ENCODE data around the gene TMTC3.
"Not testable (repeated sequence)": the region's sequence is repeated elsewhere in the genome, so short reads cannot be mapped to it uniquely, and the experiment has no call there.

Gene TMTC3

DNA sequence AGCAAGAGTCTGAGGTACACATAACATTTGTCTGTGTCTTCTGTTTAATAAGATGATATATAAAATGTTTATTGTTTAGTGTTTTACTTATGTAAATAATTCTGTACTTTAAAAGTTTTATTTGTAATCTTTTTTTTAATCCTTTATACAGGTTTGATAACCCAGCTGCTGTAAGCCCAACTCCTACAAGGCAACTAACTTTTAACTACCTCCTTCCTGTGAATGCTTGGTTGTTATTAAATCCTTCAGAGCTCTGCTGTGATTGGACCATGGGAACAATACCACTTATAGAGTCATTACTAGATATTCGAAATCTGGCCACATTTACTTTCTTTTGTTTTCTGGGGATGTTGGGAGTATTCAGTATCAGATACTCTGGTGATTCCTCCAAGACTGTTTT, 24.1 kb downstream of the TMTC3 start:
- no peak for DNase-seq (ENCODE audit: low read depth)

DNA sequence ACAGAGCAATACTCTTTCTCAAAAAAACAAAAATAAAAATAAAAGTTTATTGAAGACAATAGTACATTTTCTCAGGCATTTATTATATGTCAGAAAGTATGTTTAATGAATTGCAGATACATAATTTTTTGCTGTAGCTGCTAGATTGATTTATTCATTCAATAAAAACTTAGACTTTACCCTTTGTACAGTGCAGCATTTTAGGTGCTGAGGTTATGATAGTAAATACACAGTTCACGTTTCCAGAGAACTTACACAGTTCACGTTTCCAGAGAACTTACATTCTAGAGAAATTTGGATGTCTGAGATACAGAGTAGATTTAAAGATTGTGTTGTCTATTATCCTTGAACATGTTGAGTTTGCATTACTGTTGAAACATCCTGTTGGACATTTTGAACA, 25.3 kb downstream of the TMTC3 start:
- no peak for DNase-seq (ENCODE audit: low read depth)

DNA sequence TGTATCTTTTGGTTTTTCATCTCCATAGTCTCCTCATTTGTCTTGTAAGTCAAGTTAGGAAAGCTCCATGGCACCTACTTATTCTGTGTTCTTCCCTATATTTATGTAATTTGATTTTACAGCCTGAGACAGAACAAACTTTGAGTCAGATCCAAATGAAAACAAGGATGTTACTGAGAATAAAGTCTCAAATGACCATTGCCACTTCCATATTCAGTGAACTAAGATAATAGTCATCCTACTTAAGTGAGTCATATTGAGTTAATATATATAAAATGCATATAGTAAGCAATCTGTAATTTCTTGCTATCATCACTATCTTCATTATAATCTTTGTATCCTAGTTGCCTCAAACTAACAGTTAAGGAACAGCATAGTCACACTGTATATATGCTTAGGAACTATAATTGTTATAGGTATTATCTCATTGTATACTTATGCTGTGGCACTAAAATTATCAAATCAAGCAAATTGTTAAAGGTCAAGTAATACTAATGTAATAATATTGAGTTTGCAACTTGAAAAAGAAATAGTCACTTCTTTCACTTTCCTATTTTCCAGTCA, 30.8 kb downstream of the TMTC3 start:
- DNase-seq (ENCODE audit: low read depth) = no peak

DNA sequence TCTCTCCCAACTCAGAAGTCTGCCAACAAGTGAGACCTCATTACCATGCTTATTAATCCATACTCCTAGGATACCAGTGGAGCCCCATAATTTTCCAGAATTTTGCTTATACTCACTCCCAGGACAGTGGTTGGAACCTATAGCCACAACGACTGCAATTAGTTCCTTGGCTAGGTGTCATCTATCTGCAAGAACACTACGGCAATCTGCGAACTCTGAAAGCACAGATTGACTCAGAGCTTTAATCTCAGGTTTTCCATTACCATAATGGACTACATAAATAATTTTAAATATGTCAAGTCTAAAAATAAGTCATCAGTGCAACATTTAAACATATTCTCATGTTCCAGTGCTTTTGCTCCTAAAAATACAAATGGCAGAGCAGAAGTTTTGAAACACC, 33.4 kb downstream of the TMTC3 start:
- no peak for DNase-seq (ENCODE audit: low read depth)

DNA sequence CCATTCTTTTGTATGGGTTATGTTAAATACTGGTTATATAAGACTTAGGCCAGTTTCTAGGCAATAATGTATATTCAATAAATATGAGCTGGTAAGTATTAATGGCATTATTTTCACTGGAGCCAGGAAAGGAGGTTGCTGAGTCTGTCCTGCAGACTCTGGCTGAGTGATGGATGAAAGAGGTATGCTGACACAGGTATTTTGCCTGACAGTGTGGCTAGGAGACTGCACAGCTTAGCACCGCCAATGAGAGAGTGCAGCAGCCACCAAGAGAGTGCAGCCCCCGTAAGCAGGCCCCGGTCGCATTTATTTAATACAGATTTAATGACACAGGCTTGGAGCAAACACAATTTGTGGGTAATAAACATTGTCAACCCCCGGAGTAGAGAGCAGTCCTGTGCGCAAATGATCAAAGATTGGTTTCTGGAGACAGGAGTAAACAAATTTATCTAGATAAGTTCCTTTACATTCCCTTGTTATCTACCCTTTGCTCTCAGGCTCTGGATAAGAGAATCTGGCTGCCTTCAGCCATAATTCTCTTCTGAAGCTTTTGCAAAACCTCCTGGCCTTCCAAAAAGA, 37.4 kb downstream of the TMTC3 start:
- DNase-seq (ENCODE audit: low read depth) = no peak

DNA sequence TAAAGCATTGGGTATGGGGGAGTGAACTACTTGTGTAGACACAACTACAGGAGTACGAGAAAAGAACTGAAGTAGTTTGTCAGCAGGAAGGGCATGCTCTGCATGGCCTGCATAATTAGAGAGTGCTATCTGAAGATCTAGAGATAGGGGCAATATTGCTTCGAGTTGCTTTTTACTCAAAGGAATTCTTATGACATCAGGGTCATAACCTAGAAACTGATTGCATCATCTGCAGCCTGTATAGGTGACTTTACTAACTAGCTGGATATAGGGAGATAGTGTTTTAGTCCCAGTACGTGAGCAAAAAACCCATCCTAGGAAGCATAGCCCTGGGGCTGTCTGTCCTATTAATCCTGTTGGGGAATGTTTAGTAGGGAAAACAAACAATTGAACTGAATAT, 39.8 kb downstream of the TMTC3 start:
- no peak for DNase-seq (ENCODE audit: low read depth)

DNA sequence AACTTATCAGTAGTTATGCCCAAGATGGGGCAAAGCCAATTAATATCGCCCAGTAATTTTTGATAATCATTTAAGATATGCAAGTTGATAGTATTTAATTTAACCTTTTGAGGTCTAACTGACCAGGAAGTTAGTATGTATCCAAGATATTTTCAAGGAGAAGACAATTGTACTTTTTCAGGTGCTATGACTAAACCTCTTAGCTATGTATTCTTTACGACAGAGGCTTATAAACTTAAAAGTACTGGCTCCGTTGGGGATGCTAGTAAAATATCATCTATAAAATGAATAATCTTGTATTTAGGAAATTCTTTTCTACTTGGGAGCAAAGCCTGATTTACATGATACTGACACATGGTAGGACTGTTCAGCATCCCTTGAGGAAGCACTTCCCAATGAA, 40.3 kb downstream of the TMTC3 start:
- no peak for DNase-seq (ENCODE audit: low read depth)

DNA sequence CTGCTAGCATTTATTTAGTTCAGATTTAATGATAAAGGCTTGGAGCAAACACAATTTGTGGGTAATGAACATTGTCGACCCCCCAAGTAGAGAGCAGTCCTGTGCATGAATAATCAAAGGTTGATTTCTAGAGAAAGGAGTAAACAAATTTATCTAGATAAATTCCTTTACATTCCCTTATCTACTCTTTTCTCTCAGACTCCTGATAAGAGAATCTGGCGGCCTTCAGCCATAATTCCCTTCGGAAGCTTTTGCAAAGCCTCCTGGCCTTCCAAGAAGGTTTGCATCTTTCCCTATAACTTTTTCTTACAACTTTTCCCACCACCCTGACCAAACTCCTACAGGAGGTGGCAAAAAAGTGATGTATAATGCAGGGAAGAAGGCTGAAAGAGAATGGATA, 42.1 kb downstream of the TMTC3 start:
- no peak for DNase-seq (ENCODE audit: low read depth)

DNA sequence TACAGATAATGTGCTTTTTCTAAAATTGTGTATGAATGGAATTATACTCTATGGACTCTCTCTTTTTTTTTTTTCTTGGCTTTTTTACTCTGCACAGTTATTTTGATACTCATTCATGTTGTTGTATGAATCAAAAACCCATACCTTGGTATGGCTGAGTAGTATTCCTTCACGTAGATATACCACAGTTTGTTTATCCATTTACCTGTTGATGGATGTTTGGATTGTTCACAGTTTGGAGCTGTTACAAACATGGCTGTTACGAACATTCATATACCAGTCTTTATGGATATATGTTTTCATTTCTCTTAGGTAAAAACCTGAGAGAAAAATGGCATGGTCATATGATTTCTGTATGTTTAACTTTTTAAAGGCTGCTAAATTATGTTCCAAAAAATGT, 43.2 kb downstream of the TMTC3 start:
- DNase-seq (ENCODE audit: low read depth) = no peak

DNA sequence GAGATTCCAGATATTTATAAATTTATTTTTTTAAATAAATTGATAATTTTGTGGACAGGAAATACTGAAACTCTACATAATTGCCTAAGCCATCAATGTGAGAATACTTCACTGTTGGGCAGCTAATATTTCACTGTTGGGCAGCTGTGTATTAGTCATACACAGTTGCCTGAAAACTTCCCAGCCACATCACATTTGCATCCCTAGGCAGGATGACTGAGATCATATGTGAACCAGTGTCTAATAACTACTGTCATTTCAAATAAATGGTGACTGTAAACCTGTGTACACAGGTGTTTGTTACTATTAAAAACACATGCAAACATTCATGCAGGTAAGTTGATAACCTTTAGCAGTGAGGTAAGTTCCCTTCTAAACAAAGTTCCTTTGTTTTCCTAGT, 43.9 kb downstream of the TMTC3 start:
- no peak for DNase-seq (ENCODE audit: low read depth)

DNA sequence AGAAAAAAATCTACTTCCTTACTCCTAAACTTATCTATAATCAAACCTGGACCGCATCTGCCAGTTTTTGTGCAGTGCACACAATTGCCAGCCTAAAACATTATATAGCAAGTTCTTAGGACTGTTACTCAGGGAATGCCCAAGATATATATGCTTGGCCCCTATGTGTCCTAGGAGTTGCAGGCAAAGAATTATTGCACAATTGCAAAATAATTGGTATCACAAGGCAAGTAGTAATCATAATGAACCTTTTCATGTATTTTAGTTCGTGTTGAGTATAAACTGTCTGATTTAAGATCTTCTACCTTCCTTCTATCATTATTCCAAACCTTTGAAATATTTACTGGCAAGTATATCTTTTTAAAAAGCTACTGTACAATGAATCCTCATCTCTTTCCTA, 45.5 kb downstream of the TMTC3 start:
- no peak for DNase-seq (ENCODE audit: low read depth)

DNA sequence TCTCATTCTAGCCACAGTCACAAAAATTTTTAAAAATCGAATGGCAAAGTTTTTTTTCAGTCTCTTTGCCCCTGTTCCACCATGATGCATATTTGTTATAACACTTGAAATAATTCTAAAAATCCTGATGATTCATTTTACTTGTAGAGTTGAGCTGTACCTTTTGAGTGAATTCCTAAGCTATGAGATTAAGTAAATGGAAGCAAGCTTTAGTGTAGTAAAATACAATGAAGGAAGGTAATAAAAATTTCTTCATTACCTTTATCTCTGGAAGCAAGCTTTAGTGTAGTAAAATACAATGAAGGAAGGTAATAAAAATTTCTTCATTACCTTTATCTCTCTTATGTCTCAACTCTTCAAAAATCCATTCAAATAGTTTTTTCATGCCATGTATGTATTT, 46.1 kb downstream of the TMTC3 start:
- no peak for DNase-seq (ENCODE audit: low read depth)

DNA sequence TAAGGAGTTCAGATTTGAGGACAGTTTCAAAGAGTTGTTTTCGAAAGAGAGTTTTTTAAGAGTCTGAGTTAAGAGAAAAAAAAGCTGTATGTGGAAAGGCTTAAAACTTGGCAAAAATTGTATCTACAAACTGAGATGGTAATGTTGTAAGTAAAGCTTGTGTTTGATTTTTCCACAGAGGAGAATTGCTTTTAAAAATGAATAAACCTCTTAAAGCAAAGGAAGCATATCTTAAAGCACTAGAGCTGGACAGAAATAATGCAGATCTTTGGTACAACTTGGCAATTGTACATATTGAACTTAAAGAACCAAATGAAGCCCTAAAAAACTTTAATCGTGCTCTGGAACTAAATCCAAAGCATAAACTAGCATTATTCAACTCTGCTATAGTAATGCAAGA, 50.3 kb downstream of the TMTC3 start:
- DNase-seq (ENCODE audit: low read depth) = no peak

DNA sequence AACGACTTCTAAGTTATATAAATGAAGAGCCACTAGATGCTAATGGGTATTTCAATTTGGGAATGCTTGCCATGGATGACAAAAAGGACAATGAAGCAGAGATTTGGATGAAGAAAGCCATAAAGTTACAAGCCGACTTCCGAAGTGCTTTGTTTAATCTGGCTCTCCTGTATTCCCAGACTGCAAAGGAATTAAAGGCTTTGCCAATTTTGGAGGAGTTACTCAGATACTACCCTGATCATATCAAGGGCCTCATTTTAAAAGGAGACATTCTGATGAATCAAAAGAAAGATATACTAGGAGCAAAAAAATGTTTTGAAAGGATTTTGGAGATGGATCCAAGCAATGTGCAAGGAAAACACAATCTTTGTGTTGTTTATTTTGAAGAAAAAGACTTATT, 52.8 kb downstream of the TMTC3 start:
- no peak for DNase-seq (ENCODE audit: low read depth)

DNA sequence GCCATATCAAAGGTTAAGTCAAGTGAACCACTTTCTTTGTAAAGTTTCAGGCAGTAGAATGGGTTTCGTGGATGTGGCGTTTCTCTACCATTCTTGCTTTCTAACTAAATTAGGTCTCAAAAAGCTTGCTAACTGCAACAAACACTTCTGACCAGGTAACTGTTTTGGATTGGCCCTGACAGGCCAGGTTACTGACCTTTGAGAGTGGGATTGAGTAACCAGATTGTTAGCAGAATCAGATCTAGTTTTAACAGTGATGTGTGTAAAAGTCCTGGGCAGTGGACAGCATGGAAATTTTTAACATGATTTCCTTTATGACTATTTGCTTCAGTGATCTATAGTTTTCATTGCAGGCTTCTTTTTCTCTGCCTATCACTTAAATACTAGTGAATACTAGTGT, 57.9 kb downstream of the TMTC3 start:
- DNase-seq (ENCODE audit: low read depth) = no peak

DNA sequence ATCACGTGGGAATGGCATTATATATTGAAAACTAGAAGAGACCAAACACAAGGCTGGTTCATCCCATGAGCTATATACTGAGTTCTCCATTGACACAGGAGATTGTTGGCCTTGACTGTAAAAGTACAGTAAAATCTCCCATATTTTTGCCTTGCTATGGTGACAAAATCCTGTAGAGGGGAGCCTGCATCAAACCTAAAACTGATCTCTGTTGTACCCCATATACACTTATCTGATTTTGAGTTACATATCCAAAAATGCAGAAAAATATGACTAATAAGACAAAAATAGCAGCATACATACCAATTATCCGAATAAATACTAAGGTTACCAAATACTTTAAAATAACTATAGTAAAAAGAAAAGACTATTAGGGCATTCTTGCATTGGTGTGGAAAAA, 60.4 kb downstream of the TMTC3 start:
- no peak for DNase-seq (ENCODE audit: low read depth)

DNA sequence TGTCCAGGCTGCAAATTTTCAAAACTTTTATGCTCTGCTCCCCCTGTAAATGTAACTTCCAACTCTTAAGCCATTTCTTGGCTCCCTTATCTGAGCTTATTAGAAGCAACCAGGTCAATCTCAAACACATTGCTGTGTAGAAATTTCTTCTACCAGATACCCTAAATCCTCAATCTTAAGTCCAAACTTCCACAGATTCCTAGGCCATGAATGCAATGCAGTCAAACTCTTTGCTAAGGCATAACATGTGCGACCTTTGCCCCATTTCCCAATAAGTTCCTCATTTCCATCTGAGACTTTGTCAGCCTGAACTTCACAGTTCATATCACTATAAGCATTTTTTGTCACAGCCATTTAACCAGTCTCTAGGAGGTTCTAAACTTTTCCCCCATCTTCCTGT, 64.5 kb downstream of the TMTC3 start:
- no peak for DNase-seq (ENCODE audit: low read depth)

DNA sequence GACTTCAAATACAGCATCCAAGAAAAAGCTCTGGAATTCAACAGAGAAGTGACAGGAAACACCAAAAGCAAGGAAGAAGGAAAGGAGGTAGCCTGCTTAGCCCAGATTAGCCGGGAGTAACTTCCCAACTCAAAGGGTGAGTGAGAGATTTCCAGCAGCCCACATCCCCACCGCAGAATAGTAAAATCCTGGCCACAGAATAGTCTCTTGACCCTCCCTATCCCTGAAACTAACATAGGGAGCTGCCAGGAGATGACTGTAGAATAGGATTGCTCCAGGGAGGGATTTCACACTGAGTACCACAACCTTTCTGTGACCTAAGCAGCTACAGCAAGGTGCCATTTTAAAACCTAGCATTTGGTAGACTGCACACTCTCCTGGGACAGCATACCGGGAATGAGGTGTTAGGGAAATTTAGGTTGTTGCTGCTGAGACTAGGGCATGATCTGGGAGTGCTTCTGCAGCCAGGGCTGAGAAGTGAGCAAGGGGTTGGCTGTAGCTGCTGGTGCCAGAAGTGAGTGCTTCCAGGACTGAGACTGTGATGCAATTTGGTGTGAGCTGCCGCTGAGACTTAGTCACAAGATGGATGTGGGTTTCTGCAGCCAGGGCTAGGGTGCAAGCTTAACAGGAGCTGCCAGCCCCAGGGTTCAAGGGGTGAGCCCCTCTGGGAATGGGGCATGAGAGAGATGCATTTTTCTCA, 66.0 kb downstream of the TMTC3 start:
- DNase-seq (ENCODE audit: low read depth) = no peak

DNA sequence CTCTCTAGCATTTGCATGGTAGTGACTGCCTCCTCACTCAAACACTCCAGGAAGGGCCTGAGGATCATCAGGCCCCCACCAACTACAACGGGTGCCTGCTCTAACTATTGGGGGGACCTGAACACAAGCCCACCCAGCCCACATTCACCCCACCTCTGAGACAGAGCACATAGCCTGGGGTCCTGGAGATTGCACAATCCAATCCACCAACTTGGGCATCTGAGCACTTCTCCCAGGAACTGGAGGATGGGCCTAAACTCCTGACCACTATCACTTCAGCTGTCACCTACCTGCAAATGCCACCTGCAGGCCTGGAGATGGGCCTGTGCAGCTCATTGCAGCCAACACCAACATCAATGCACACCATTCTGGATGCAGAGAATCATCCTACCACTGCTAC, 66.6 kb downstream of the TMTC3 start:
- no peak for DNase-seq (ENCODE audit: low read depth)

DNA sequence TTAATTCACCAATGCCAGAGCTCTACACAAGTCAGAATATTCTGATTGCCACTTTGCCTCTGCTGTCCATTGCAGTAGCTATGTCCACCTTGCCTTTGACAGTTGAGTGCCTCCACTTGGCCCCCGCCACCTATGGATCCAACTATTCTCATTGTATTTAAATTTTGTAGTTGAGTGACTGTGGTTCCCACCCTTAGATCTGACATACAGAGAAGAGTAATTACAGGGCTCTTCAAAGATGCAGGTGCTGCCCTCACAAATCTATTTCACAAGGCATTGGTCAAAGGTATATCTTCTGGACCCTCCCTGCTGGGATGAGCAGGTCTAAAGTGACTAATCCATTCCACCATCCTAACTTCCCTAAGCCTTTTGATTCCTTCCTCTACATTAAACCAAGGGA, 68.2 kb downstream of the TMTC3 start:
- DNase-seq (ENCODE audit: low read depth) = not testable (repeated sequence)

DNA sequence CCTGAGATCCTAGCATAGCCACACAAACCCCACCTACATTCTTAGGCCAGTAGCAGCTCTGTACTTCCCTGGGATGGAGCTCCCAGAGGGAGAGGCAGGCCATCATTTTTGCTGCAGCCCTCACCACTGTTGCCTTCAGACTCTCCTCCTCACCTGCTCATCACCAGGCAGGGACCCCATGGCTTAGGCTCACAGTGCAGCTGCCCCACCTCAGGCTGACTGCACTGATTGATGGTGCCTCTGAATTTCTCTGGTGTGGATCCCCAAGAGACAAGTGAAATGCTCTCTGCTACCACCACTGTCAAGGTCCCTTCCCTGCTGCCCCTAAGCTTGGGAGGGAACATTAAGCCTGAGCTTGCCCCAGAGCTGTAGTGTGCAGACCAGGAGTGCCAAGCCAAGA, 76.2 kb downstream of the TMTC3 start:
- no peak for DNase-seq (ENCODE audit: low read depth)

DNA sequence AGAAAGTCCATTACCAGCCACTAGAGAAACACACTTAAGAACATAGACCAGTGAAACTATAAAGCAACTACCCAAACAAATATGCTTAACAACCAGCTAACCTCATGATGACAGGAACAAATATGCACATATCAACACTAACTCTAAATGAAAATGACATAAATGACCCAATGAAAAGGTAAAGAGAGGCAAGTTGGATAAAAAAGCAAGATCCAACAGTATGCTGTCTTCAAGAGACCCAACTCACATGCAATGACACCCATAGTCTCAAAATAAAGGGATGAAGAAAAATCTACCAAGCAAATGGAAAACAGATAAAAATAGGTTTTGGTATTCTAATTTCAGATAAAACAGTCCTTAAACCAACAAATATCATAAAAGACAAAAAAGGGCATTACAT, 77.8 kb downstream of the TMTC3 start:
- no peak for DNase-seq (ENCODE audit: low read depth)

DNA sequence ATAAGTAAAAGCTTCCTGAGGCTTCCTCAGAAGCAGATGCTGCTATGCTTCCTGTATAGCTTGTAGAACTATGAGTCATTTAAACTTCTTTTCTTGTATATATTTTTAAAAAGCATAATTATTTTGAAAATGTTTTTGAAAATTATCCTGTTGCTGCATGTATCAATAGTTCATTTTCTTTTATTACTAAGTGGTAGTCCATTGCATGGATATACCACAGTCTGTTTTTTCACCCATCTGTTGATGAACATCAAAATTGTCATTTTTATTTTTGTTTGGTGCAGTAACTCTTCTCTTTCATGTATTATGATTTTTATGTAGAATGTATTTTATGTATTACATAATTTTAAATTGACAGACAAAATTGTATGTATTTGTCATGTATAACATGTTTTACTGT, 81.4 kb downstream of the TMTC3 start:
- DNase-seq (ENCODE audit: low read depth) = no peak

DNA sequence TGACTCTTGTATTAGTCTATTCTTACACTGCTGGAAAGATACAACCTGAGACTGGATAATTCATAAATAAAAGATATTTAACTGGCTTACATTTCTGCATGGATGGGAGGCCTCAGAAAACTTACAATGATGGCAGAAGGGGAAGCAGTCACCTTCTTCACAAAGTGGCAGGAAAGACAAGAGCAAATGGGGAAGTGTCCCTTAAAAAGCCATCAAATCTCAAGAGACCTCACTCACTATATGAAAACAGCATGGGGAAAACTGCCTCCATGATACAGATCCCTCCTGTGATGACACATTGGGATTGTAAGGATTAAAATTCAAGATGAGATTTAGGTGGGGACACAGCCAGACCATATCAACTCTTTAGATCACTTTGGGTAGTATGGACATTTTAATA, 83.7 kb downstream of the TMTC3 start:
- DNase-seq (ENCODE audit: low read depth) = no peak
